Cardiac fibroblast (primary cell): ENCODE results near the gene DBNL.
A peak's percentile ranks its signal among the peaks of the same experiment; 100 is the strongest.

Experiments
- DNase-seq, 2 donors: peaks; one replicate each; pipeline versions ENCODE4 v3.0.0 to v3.0.0-alpha.2; 2010; ENCODE audit warnings: low read depth in 2 of 2
- H3K4me3 ChIP-seq, 2 donors: replicated peaks in 1 of 2; 1 replicate in 1 of 2; 2 replicates in 1 of 2; pipeline ENCODE4 v1.5.1; 2011; ENCODE audit warnings: low read depth in 2 of 2, low read length in 2 of 2, mild to moderate bottlenecking in 2 of 2, moderate library complexity in 1 of 2
- TF ChIP-seq, protein P1 (sequence below): IDR thresholded peaks from one replicate; pipeline ENCODE4 v1.5.1; 2011; ENCODE audit warnings: low read depth, mild to moderate bottlenecking, low read length, inconsistent platforms

The DBNL gene

DNA sequence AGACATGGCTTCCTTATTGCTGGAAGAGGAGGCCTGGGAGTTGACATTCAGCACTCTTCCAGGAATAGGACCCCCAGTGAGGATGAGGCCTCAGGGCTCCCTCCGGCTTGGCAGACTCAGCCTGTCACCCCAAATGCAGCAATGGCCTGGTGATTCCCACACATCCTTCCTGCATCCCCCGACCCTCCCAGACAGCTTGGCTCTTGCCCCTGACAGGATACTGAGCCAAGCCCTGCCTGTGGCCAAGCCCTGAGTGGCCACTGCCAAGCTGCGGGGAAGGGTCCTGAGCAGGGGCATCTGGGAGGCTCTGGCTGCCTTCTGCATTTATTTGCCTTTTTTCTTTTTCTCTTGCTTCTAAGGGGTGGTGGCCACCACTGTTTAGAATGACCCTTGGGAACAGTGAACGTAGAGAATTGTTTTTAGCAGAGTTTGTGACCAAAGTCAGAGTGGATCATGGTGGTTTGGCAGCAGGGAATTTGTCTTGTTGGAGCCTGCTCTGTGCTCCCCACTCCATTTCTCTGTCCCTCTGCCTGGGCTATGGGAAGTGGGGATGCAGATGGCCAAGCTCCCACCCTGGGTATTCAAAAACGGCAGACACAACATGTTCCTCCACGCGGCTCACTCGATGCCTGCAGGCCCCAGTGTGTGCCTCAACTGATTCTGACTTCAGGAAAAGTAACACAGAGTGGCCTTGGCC lies 16.6 kb downstream of the DBNL start:
- H3K4me3 ChIP-seq = no peak overlapping the region
- DNase-seq = no peak
- TF ChIP-seq, protein P1, sequence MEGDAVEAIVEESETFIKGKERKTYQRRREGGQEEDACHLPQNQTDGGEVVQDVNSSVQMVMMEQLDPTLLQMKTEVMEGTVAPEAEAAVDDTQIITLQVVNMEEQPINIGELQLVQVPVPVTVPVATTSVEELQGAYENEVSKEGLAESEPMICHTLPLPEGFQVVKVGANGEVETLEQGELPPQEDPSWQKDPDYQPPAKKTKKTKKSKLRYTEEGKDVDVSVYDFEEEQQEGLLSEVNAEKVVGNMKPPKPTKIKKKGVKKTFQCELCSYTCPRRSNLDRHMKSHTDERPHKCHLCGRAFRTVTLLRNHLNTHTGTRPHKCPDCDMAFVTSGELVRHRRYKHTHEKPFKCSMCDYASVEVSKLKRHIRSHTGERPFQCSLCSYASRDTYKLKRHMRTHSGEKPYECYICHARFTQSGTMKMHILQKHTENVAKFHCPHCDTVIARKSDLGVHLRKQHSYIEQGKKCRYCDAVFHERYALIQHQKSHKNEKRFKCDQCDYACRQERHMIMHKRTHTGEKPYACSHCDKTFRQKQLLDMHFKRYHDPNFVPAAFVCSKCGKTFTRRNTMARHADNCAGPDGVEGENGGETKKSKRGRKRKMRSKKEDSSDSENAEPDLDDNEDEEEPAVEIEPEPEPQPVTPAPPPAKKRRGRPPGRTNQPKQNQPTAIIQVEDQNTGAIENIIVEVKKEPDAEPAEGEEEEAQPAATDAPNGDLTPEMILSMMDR = no peak

GRCh38 chr7:44061645-44062179 lies 17.2 kb downstream of the DBNL start:
- DNase-seq = no peak
- H3K4me3 ChIP-seq = no peak overlapping the region
- TF ChIP-seq, protein P1 = no peak

- TF ChIP-seq, protein P1 = no peak
- no peak overlapping the region for H3K4me3 ChIP-seq
- DNase-seq = no peak
Measured at GRCh38 chr7:44062180-44062902, 17.8 kb downstream of the DBNL start.

- TF ChIP-seq, protein P1 = no peak
- DNase-seq = no peak
- no peak overlapping the region for H3K4me3 ChIP-seq
Measured at GRCh38 chr7:44062903-44063295, 18.4 kb downstream of the DBNL start.

DNA sequence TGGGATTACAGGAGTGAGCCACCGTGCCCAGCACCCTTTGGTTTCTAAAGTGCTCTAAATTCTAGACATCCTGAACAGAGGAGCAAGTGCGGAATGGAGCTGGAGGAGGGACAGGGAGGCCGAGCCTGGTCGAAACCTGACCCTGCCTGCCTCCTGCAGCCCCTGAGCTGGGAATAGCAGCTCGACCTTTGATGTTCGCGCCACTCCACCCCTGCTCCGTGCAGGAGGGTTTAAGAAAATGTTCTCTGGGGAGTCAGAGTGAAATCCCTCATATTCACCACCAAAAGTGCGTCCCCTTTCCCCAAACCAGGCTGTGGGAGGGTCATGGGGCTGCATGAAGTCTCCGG lies 19.0 kb downstream of the DBNL start:
- no peak overlapping the region for H3K4me3 ChIP-seq
- TF ChIP-seq, protein P1 = no peak
- DNase-seq = no peak

DNA sequence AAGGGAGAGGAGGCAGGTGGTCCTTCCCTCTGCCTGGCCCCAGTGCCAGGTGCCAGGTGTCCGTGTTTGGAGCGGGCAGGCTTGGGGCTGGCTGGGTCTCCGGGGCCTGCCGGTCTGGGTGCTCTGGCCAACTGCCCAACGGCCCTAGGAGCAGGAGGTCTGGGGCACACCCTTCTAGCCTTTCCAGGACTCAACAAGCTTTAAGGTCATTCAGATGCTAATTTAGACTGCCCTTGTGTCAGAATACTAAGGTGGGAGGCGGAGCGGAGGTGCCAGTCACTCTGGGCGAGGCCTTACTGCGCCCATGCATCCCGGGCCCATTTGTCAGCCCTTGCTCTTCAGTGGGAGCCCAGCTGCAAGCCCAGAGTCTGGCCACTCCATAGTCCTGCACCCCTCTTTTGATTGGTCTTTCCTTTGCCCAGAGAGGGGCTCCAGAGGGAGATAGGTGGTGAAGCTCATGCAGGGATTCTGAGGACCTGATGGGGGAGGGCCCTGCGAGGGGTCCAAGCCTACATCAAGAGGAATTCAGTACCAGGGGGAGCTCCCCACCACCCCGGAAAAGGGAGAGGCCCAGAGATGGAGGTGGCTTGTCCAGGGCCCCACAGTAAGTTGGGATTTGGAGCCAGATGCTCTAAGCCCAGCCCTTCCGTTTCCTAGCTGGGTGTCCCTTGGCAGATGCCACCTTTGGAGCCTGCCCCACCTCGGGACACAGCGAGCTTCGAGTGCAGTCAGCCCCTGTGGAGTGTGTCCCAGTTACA lies 19.6 kb downstream of the DBNL start:
- H3K4me3 ChIP-seq = no peak overlapping the region
- peak in 1 of 2 donors; percentile 7 for DNase-seq
- TF ChIP-seq, protein P1 = no peak
